ENCODE measurements around the gene ZFPL1. TPM values are rescaled to one million over a fixed set of nuclear protein-coding genes. Genes with fewer than 3 reads are reported as not detected.
A peak's percentile ranks its signal among the peaks of the same experiment; 100 is the strongest.

Gene ZFPL1
- 17.6 TPM for total RNA-seq

GRCh38 chr11:65083834-65084597 lies at the start of gene ZFPL1, which contains the start of gene CDCA5:
ZFPL1 (plus strand) TSS chr11:65084222; CDS start chr11:65084699, 477 bp downstream.
CDCA5 (minus strand) TSS chr11:65084040; CDS start chr11:65083978, 62 bp downstream.
- Histone ChIP-seq H3K27me3 (ENCODE audit: insufficient read depth, low read length) (no peaks in the 10 kb centered on the region), H3K9me3 (ENCODE audit: low read depth, low read length) (no peaks in the 10 kb centered on the region), H3K4me3 (ENCODE audit: low read length) (peak within 1 kb of the TSS; percentile 43), H3K4me1 (ENCODE audit: insufficient read depth, low read length) (peaks cover 35% of the 10 kb centered on the region)

GRCh38 chr11:65034423-65034822 lies 49.6 kb upstream of the ZFPL1 start:
- Histone ChIP-seq H3K9me3 (ENCODE audit: low read depth, low read length) (no peaks in the 10 kb centered on the region), H3K4me1 (ENCODE audit: insufficient read depth, low read length) (no peaks in the 10 kb centered on the region), H3K27me3 (ENCODE audit: insufficient read depth, low read length) (no peaks in the 10 kb centered on the region)

DNA sequence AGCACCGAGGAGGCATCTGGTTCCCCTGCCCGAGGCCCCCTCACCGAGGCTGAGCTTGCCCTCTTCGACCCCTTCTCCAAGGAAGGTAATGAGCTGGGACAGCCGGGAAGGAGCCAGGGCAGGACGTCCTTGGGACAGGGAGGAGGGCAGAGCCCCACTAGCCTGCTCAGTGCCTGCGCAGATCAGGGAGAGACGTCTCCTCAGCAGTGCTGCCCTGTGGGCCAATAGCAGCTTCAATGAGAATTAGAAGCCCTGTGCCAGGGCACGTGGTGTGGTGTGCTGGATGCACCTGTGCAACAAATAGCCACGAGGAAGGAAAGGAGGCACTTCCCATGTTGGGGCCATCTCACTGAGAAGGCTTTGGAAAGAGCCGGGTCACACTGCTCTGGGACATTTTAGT lies 48.4 kb upstream of the ZFPL1 start:
- H3K4me3 ChIP-seq (ENCODE audit: low read length) = no peak overlapping the region
- no peaks in the 10 kb centered on the region for H3K27me3 ChIP-seq (ENCODE audit: insufficient read depth, low read length)
- H3K4me1 ChIP-seq (ENCODE audit: insufficient read depth, low read length) = peaks cover 9% of the 10 kb centered on the region
- H3K9me3 ChIP-seq (ENCODE audit: low read depth, low read length) = no peaks in the 10 kb centered on the region

More at GRCh38 chr11:65034423-65034822, 49.6 kb upstream of the ZFPL1 start:
- no peak overlapping the region for H3K4me3 ChIP-seq (ENCODE audit: low read length)

DNA sequence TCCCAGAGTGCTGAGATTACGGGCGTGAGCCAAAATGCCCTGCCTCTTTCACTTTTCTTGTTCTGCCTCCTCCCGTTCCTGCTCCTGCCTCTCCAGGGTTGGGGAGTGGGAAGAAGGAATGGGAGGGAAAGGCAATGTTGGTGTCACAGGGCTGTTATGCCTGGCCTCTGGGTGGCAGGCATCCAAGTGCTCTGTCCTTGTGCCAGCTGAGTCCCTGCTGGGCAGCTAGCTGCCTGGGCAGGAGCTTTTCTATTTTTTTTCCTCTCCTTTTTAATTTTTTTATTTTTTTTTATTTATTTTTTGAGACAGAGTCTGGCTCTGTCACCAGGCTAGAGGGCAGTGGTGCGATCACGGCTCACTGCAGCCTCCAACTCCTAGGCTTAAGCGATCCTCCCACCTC lies 47.1 kb upstream of the ZFPL1 start:
- H3K27me3 ChIP-seq (ENCODE audit: insufficient read depth, low read length) = no peaks in the 10 kb centered on the region
- peaks cover 16% of the 10 kb centered on the region for H3K4me1 ChIP-seq (ENCODE audit: insufficient read depth, low read length)
- no peak overlapping the region for H3K4me3 ChIP-seq (ENCODE audit: low read length)
- no peaks in the 10 kb centered on the region for H3K9me3 ChIP-seq (ENCODE audit: low read depth, low read length)

GRCh38 chr11:65040520-65040846 lies 43.5 kb upstream of the ZFPL1 start:
- Histone ChIP-seq H3K27me3 (ENCODE audit: insufficient read depth, low read length) (no peaks in the 10 kb centered on the region), H3K9me3 (ENCODE audit: low read depth, low read length) (no peaks in the 10 kb centered on the region), H3K4me1 (ENCODE audit: insufficient read depth, low read length) (peaks cover 42% of the 10 kb centered on the region), H3K4me3 (ENCODE audit: low read length) (peak overlapping the region; percentile 61)

- H3K9me3 ChIP-seq (ENCODE audit: low read depth, low read length) = no peaks in the 10 kb centered on the region
- H3K4me1 ChIP-seq (ENCODE audit: insufficient read depth, low read length) = peaks cover 42% of the 10 kb centered on the region
- no peaks in the 10 kb centered on the region for H3K27me3 ChIP-seq (ENCODE audit: insufficient read depth, low read length)
- H3K4me3 ChIP-seq (ENCODE audit: low read length) = peak within 1 kb of the TSS; percentile 61
These were observed 43.0 kb upstream of the ZFPL1 start, which contains the start of gene SAC3D1 for GRCh38 chr11:65040847-65041622. SAC3D1 (plus strand) TSS chr11:65041210; CDS start chr11:65041293, 83 bp downstream.

DNA sequence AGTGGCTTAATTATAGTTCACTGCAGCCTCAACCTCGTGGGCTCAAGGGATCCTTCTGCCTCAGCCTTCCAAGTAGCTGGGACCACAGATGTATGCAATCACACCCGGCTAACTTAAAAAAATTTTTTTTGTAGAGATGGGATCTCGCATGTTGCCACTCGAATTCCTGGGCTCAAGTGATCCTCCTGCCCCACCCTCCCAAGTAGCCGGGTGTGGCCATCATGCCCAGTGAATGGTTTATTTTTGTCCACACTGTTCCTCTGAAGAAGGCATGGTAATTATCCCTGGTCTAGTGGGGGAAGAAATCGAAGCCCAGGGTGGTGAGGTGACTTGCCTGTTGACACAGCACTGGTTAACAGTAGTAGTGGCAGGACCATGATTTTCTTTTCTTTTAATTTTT lies 41.1 kb upstream of the ZFPL1 start:
- Histone ChIP-seq H3K4me3 (ENCODE audit: low read length) (no peak overlapping the region), H3K9me3 (ENCODE audit: low read depth, low read length) (no peaks in the 10 kb centered on the region), H3K4me1 (ENCODE audit: insufficient read depth, low read length) (peaks cover 58% of the 10 kb centered on the region), H3K27me3 (ENCODE audit: insufficient read depth, low read length) (no peaks in the 10 kb centered on the region)

DNA sequence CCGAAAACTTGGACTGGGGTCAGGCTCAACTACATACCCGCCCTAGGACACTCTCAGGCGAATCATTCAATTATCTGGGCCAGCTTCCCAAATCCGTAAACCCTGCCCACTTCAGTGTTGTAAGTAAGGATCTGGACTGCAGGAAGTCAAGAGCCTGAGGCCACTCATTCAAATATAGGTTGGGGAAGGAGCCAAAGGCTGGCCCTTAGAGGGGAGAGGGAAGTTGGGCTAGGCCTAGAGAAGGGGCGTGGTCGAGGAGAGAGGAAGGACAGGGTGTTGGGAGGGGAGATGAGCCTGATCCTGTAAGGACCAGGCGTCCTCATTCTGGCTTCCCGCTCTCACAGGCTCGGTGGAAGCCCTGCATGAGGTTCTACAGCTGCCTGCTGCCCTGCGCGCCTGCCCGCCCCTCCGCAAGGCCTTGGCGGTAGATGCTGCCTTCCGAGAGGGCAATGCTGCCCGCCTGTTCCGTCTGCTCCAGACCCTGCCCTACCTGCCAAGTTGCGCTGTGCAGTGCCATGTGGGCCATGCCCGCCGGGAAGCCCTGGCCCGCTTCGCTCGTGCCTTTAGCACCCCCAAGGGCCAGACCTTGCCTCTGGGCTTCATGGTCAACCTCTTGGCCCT lies 40.0 kb upstream of the ZFPL1 start:
- no peak overlapping the region for H3K4me3 ChIP-seq (ENCODE audit: low read length)
- H3K27me3 ChIP-seq (ENCODE audit: insufficient read depth, low read length) = no peaks in the 10 kb centered on the region
- no peaks in the 10 kb centered on the region for H3K9me3 ChIP-seq (ENCODE audit: low read depth, low read length)
- H3K4me1 ChIP-seq (ENCODE audit: insufficient read depth, low read length) = peaks cover 63% of the 10 kb centered on the region

GRCh38 chr11:65045061-65045460 lies 39.0 kb upstream of the ZFPL1 start:
- Histone ChIP-seq H3K4me1 (ENCODE audit: insufficient read depth, low read length) (peaks cover 59% of the 10 kb centered on the region), H3K9me3 (ENCODE audit: low read depth, low read length) (no peaks in the 10 kb centered on the region), H3K27me3 (ENCODE audit: insufficient read depth, low read length) (no peaks in the 10 kb centered on the region), H3K4me3 (ENCODE audit: low read length) (no peak overlapping the region)

- Histone ChIP-seq H3K4me3 (ENCODE audit: low read length) (no peak overlapping the region), H3K27me3 (ENCODE audit: insufficient read depth, low read length) (no peaks in the 10 kb centered on the region), H3K4me1 (ENCODE audit: insufficient read depth, low read length) (peaks cover 52% of the 10 kb centered on the region)
These were observed 38.3 kb upstream of the ZFPL1 start for GRCh38 chr11:65045728-65046127.

GRCh38 chr11:65047581-65048422 lies 36.2 kb upstream of the ZFPL1 start:
- Histone ChIP-seq H3K4me3 (ENCODE audit: low read length) (peak overlapping the region; percentile 38), H3K27me3 (ENCODE audit: insufficient read depth, low read length) (no peaks in the 10 kb centered on the region), H3K4me1 (ENCODE audit: insufficient read depth, low read length) (peaks cover 39% of the 10 kb centered on the region), H3K9me3 (ENCODE audit: low read depth, low read length) (no peaks in the 10 kb centered on the region)

More at GRCh38 chr11:65045728-65046127, 38.3 kb upstream of the ZFPL1 start:
- H3K9me3 ChIP-seq (ENCODE audit: low read depth, low read length) = no peaks in the 10 kb centered on the region

GRCh38 chr11:65051398-65051858 lies 32.6 kb upstream of the ZFPL1 start:
- Histone ChIP-seq H3K27me3 (ENCODE audit: insufficient read depth, low read length) (no peaks in the 10 kb centered on the region), H3K4me1 (ENCODE audit: insufficient read depth, low read length) (peaks cover 26% of the 10 kb centered on the region), H3K4me3 (ENCODE audit: low read length) (no peak overlapping the region), H3K9me3 (ENCODE audit: low read depth, low read length) (no peaks in the 10 kb centered on the region)

GRCh38 chr11:65053827-65054508 lies 30.1 kb upstream of the ZFPL1 start:
- Histone ChIP-seq H3K4me3 (ENCODE audit: low read length) (no peak overlapping the region), H3K4me1 (ENCODE audit: insufficient read depth, low read length) (peaks cover 9% of the 10 kb centered on the region)

DNA sequence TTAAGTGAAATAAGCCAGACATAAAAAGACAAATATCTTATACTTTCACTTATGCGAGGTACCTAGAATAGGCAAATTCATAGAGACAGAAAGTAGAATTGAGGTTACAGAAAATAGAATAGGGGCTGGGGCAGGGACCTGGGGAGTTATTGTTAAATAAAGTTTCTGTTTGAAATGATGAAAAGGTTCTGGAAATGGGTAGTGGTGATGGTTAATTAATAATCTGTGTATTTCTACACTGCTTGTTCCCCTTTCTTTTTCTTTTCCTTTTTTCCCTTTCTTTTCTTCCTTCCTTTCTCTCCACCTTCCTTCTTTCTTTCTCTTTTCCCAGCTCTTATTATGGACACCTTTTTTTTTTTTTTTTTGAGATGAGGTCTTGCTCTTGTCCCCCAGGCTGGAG lies 28.5 kb upstream of the ZFPL1 start:
- no peaks in the 10 kb centered on the region for H3K9me3 ChIP-seq (ENCODE audit: low read depth, low read length)
- no peak overlapping the region for H3K4me3 ChIP-seq (ENCODE audit: low read length)
- peaks cover 9% of the 10 kb centered on the region for H3K4me1 ChIP-seq (ENCODE audit: insufficient read depth, low read length)
- H3K27me3 ChIP-seq (ENCODE audit: insufficient read depth, low read length) = no peaks in the 10 kb centered on the region

More at GRCh38 chr11:65053827-65054508, 30.1 kb upstream of the ZFPL1 start:
- no peaks in the 10 kb centered on the region for H3K9me3 ChIP-seq (ENCODE audit: low read depth, low read length)
- no peaks in the 10 kb centered on the region for H3K27me3 ChIP-seq (ENCODE audit: insufficient read depth, low read length)

Measured in mononuclear cell (primary cell).